HG02973 (cell line): ENCODE measurements around the gene VANGL2.

Source experiments
- ATAC-seq: cut with Tn5 transposase; IDR thresholded peaks from one replicate; pipeline ENCODE4 v1.9.1; 2021; ENCODE audit warnings: moderate library complexity; ENCODE audit not compliant: unreplicated experiment

Gene VANGL2

DNA sequence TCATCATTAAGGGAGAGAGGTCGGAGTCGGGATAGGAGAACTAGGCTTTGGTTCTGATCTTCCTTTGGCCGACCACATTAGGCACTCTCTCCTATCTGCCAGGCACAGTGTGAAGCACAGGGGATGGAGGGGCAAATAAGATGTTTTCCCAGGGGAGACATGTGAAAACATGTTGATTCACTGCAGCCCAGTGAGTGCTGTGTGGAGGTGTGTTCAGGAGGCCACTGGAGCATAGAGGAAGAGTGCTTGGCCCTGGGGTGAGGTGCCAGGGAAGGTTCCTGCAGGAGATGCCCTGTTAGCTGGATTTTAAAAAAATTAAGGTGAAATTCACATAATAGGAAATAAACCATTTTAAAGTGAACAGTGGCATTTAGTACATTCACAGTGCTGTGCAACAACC, 3.7 kb downstream of the VANGL2 start:
- ATAC-seq: no peak

- no peak for ATAC-seq
Observed at GRCh38 chr1:160405331-160405877, 5.0 kb downstream of the VANGL2 start.

GRCh38 chr1:160406131-160406968, 6.0 kb downstream of the VANGL2 start:
- no peak for ATAC-seq

DNA sequence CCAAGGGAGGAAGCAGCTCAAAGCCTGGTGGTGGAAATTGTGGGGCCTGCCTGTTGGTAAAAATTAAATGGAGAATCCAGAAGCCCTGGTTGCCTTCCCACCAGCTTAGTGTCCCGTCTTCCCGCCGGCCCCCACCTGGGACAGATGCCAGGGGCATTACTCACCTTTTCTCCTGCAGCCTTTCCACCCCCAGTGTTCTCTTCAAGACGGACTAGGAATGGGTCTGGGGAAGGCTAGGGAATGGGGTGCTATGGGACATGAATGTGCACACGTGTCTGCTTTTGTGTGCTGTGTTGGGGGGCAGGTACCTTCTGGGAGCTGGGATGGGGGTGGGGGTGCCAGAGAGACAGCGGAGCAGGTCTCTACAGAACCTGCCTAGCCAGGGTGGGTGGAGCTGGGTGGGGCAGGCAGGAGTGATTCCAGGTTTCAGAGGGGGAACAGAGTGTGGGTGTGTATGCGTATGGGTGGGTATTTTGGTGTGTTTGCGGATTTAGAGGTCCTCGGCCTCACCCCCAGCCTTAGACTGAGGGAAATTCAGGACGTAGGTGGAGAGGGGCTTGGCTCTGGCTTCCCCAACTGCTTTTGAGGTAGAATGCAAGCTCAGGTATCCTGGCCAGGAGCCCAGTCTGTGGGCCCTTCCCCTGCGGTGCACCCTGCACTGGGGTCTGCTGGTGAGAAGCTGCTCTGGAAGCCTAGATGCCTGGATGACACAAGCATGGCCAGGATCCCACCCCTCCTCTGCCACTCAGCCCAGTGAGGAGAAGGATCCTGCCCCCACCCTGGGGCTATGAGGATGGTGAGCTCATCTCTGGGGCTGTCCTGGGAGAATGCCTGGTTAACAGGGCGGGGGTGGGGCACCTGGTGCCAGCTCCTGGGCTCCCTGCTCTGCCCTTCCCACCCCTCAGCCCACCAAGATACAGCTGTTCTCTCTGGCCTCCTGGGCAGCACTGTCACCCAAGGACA, 7.8 kb downstream of the VANGL2 start:
- ATAC-seq: no peak

- no peak for ATAC-seq
Observed at GRCh38 chr1:160408864-160409263, 8.5 kb downstream of the VANGL2 start.

GRCh38 chr1:160409486-160409885, 9.1 kb downstream of the VANGL2 start:
- ATAC-seq: no peak

DNA sequence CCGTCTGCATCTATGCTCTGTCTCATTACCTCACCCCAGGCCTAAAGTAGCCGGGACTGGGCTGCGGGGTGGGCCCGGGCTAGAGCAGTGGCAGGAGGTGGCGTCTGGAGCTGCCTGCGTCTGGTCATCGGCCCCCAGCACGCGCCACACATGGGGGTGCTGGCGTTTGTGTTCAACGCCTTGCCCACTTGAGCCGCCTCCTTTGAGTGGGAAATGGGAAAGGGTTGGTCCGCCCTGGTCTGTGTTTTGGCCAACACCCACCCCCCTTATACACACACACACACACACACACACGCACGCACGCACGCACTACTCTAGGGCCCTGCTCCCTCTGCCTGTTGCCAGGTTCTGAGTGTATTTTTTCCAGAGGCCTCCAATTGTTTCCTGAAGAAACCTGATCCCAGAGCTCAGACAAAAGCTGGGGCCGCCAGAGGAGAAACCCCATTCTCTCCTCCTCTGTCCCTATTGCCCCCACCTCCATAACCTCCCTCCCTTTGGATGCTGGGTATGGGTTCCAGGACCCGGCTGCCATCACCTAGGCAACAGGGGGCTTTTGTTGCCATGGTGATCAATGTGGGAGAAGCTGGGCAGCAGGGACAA, 10.1 kb downstream of the VANGL2 start:
- no peak for ATAC-seq

DNA sequence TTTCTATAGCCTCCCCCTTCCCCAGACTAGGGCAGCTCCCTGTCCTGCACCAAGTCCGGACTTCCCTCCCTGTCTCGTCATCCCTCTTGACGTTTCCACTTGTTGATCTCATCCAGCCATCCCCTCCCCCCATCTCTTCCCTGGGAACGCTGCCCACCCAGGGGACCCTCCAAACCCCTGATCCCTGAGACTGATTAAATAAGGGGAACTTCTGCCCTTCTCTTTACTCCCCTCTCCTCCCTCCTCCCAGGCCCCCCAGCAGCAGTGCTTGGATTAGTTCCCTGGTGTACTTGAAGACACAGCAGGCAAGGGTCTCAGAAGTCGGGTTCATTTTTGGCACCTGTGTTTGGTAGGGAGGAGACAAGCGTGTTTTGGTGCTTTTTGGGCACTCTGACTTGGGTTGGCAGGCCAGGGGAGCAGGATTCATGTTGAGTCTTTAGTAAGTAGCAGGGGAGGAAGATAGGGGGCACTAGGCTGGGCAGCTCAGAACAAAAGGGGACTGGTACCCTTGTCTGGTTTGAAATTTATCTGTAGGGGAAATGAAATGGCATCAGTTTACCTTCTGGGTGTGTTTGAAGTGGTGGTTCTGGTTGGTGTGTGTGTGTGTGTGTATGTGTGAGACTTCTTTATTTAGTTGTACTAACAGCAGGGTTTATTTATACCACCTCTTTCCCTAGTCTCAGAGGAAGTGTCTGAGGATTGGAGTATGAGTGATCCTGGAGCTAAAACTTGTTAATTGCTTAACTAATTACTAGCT, 11.1 kb downstream of the VANGL2 start:
- ATAC-seq: no peak

- ATAC-seq: no peak
Observed at GRCh38 chr1:160412028-160412362, 11.6 kb downstream of the VANGL2 start.

GRCh38 chr1:160413716-160414115, 13.4 kb downstream of the VANGL2 start:
- no peak for ATAC-seq

DNA sequence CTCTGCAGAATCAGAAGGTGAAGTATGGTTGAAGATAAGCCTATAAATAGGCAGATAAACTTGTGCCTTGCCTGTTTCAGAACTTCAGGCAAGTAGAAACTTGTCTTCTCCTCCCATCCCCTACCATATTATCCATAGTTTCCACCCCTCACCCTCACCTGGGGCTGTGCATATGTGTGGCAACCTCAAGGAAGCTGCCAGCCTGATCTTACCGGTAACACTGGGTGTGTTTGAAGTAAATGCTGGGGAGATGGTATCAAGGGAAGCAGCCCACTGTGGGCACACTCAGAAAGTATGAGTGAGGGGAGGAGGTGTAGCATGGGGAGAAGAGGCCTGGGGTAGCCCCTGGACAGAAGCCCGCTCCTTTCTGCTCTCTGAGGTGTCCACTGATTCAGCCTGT, 14.5 kb downstream of the VANGL2 start:
- no peak for ATAC-seq

GRCh38 chr1:160415696-160416290, 15.4 kb downstream of the VANGL2 start:
- no peak for ATAC-seq

DNA sequence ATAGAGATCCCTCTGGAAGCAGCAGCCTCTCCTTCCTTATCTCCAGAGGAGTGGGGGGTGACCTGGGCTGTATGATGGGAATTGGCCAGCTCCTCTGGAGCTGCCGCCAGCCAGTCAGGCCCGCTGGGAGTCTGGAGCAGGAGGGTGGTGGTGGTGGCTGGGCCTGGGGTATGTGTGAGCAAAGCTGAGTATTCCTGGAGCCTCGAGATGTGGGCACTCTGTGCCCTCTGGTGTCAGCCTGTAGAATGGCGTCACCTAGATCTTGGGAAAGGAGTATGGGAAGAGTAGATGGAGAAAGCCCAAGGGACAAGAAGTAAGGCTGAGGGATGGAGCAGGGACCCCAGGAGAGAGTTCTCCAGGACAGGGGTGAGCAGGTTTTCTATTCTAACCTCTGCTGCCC, 16.0 kb downstream of the VANGL2 start:
- no peak for ATAC-seq

DNA sequence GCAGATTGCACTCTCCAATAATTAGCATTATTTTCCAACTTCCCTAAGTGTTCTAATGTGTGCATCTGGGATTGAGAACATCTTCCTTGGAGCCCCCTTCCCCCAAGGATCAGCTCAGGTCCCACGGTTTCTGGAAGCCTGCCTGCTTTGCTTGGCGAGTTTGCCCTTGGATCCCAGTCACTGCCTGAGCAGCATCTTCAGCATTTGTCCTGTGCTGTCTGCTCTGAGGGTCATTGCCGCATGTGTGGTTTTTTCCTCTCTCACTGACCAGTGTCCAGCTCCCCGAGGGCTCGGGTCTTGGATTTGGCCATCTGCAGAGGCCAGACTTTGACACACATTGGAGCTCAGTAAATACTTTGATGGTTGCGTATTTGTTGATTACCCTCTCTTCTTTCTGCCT, 18.1 kb downstream of the VANGL2 start:
- no peak for ATAC-seq

DNA sequence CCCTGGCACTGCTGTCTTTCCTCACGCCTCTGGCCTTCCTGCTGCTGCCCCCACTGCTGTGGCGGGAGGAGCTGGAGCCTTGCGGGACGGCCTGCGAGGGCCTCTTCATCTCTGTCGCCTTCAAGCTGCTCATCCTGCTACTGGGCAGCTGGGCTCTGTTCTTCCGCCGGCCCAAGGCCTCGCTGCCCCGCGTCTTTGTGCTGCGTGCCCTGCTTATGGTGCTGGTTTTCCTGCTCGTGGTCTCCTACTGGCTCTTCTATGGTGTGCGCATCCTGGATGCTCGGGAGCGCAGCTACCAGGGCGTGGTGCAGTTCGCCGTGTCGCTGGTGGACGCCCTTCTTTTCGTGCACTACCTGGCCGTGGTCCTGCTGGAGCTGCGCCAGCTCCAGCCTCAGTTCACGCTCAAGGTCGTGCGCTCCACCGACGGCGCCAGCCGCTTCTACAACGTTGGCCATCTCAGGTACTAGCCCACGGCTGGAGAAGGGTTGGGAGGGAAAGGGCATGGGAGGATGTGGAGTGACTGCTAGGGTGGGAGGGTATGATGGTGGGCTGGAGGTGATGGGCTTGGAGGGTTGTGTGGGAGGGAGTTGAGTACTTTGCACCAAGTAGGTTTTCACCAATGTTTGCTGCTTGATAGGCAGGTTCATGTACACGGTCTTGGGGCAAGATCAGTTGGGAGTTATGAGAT, 18.9 kb downstream of the VANGL2 start:
- no peak for ATAC-seq

GRCh38 chr1:160419838-160420169, 19.4 kb downstream of the VANGL2 start:
- no peak for ATAC-seq

DNA sequence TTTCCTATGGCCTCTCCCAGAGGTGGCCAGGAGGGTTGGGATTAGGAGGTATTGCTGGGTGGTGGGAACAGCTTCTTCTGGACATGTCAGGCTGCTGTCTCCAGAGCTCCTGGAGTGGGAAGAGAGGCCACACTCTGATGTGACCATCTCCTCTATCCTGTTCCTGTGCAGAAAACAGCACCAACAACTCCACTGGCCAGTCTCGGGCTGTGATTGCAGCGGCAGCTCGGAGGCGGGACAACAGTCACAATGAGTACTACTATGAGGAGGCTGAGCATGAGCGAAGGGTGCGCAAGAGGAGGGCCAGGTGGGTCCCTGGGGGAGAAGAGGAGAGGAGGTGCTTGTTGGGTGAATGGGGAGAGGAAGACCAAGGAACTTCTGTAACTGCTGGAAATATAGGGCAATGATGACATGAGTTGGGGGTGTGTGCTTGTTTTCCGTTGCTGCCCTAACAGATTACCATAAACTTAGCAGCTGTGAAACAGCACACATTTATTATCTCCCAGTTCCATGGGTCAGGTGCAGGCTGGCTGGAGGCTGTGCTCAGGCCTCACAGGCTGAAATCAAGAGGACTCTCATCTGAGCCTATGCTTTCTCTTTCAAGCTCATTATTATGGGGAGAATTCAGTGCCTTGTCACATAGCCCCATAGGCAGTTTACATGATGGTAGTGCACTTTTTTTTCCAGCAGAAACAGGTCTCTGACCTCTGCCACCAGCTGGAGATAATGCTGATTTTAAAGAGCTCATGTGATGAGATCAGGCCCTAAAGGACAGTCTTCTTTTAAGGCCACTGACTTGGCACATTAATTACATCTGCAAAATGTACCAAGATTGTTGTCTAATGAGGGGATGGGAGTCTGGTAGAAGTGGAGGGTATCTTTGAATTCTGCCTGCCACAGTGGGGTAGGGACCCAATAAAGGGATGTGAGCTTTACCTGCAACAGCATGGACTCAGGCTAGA, 20.8 kb downstream of the VANGL2 start:
- ATAC-seq: no peak

- no peak for ATAC-seq
Observed at GRCh38 chr1:160421881-160422280, 21.5 kb downstream of the VANGL2 start.

DNA sequence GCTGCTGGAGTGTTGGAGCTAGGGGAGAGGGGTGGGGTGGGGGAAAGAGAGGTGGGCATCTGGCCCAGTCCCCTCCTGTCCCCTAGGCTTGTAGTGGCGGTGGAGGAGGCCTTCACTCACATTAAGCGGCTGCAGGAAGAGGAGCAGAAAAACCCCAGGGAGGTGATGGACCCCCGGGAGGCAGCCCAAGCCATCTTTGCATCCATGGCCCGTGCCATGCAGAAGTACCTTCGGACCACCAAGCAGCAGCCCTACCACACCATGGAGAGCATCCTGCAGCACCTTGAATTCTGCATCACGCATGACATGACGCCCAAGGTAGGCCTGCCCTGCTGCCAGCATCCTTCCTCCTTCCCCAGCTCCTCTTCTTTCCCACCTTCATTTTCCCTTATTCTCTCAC, 23.6 kb downstream of the VANGL2 start:
- ATAC-seq: no peak
